ENCODE results near the gene DNAAF3. TPM values are rescaled to one million over a fixed set of nuclear protein-coding genes. Genes with fewer than 3 reads are reported as not detected.

Gene DNAAF3
- total RNA-seq, 3 donors from 2014 or later, result 0.54 to 1.0 (median 0.69) TPM

GRCh38 chr19:55179606-55180484 lies 13.4 kb upstream of the DNAAF3 start, which contains the start of gene SYT5:
Gene SYT5, minus strand, starts transcription at chr19:55180289. Its CDS starts 1,248 bp downstream, at chr19:55179041.
- DNase-seq, result peak; percentile 63 to 80 (median 68)
- no peaks in the 10 kb centered on the region for H3K9me3 ChIP-seq
- intact Hi-C loops (cut with DNase I, micrococcal nuclease), result no loop called here
- no peak for TF ChIP-seq CTCF (IDR thresholded peaks at IDR 0.05)
- H3K4me3 ChIP-seq, result no peak within 1 kb of the TSS
- ATAC-seq, result peak; percentile 85
- H3K4me1 ChIP-seq (ENCODE audit: low read depth), result peaks cover 13% of the 10 kb centered on the region
- no peaks in the 10 kb centered on the region for H3K36me3 ChIP-seq (ENCODE audit: low read depth)

GRCh38 chr19:55178781-55179599 lies 12.6 kb upstream of the DNAAF3 start:
- TF ChIP-seq CTCF (IDR thresholded peaks at IDR 0.05), result no peak
- ATAC-seq, result peak; percentile 70
- H3K4me3 ChIP-seq, result no peak overlapping the region

GRCh38 chr19:55176076-55176475 lies 9.7 kb upstream of the DNAAF3 start:
- DNase-seq (no peak), ATAC-seq (no peak)
- Histone ChIP-seq H3K9me3 (no peaks in the 10 kb centered on the region), H3K4me3 (no peak overlapping the region), H3K36me3 (ENCODE audit: low read depth) (no peaks in the 10 kb centered on the region), H3K4me1 (ENCODE audit: low read depth) (peaks cover 20% of the 10 kb centered on the region)
- TF ChIP-seq CTCF (IDR thresholded peaks at IDR 0.05), result no peak
- intact Hi-C loops (cut with DNase I, micrococcal nuclease), result no loop called here

More at GRCh38 chr19:55178781-55179599, 12.6 kb upstream of the DNAAF3 start:
- peak; percentile 74 to 87 (median 74) for DNase-seq
- no peaks in the 10 kb centered on the region for H3K36me3 ChIP-seq (ENCODE audit: low read depth)
- peaks cover 13% of the 10 kb centered on the region for H3K4me1 ChIP-seq (ENCODE audit: low read depth)
- no peaks in the 10 kb centered on the region for H3K9me3 ChIP-seq
- intact Hi-C loops (cut with DNase I, micrococcal nuclease), result no loop called here

- Histone ChIP-seq H3K9me3 (no peaks in the 10 kb centered on the region), H3K36me3 (ENCODE audit: low read depth) (no peaks in the 10 kb centered on the region), H3K4me1 (ENCODE audit: low read depth) (peaks cover 19% of the 10 kb centered on the region), H3K4me3 (no peak overlapping the region)
- ATAC-seq (no peak), DNase-seq (no peak)
- TF ChIP-seq CTCF (IDR thresholded peaks at IDR 0.05), result no peak
- intact Hi-C loops (cut with DNase I, micrococcal nuclease), result no loop called here
Measured at GRCh38 chr19:55175117-55175867, 8.9 kb upstream of the DNAAF3 start.

- H3K4me3 ChIP-seq, result no peak overlapping the region
- ATAC-seq (no peak), DNase-seq (no peak)
- H3K4me1 ChIP-seq (ENCODE audit: low read depth), result peaks cover 12% of the 10 kb centered on the region
- intact Hi-C loops (cut with DNase I, micrococcal nuclease), result no loop called here
- TF ChIP-seq CTCF (IDR thresholded peaks at IDR 0.05), result no peak
- no peaks in the 10 kb centered on the region for H3K36me3 ChIP-seq (ENCODE audit: low read depth)
- H3K9me3 ChIP-seq, result no peaks in the 10 kb centered on the region
Measured at GRCh38 chr19:55174425-55175116, 8.2 kb upstream of the DNAAF3 start.
